HG03025 (cell line): ENCODE results near the gene ACACA.
"Not testable (repeated sequence)": the region's sequence is repeated elsewhere in the genome, so short reads cannot be mapped to it uniquely, and the experiment has no call there.

Experiments used
- ATAC-seq: cut with Tn5 transposase; IDR thresholded peaks from one replicate; pipeline ENCODE4 v1.9.1; 2021; ENCODE audit warnings: mild to moderate bottlenecking, moderate library complexity; ENCODE audit not compliant: unreplicated experiment, low FRiP score

The ACACA gene

GRCh38 chr17:37406635-37407461 is at the start of gene ACACA, which contains the start of gene TADA2A:
Gene ACACA (minus strand): TSS chr17:37406836. CDS start chr17:37406299, 537 bp downstream.
Gene TADA2A (plus strand): TSS chr17:37406886. CDS start chr17:37411366, 4,480 bp downstream.
- ATAC-seq, result peak; percentile 63

- no peak for ATAC-seq
Measured at GRCh38 chr17:37450112-37450511, 43.5 kb upstream of the ACACA start.

DNA sequence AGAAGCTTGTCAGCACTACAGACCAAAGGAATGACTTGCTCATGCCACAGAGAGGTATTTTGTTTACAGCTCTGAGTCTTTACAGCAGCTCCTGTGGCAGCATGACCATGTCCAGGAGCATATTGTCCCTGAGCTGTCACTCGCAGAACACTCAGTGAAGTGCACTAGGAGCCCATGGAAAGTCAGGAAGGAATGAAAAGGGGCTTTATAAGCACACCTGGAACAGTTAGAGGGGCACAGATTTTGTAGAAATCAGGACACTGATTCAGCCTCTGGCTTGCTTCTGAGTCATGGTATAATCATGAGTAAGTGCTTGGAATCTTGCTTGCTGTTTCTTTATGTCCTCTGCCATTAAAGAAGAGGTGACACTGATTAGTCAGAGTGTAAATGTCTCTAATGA is 41.0 kb upstream of the ACACA start:
- ATAC-seq, result no peak

- no peak for ATAC-seq
Measured at GRCh38 chr17:37446027-37446426, 39.4 kb upstream of the ACACA start.

DNA sequence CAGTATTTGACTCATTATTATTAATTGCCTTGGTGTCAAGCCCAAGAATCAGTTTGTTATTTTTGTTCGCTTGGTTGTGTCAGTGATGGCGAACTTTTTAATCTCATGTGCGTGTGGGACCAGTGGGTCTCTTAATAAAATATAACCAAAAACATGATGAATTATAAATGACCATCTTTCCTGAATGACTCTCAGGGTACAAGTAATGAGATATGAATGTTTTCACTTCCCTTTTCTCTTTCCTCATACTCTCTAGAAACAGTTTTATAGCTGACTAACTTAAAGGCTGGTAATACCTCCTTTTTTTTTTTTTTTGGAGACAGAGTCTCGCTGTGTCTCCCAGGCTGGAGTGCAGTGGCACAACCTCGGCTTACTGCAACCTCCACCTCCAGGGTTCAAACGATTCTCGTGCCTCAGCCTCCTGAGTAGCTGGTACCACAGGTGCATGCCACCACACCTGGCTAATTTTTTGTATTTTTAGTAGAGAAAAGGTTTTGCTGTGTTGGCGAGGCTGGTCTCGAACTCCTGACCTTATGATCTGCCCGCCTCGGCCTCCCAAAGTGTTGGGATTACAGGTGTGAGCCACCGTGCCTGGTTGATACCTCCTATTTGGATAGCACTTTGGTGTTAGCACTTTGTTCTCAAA is 34.9 kb upstream of the ACACA start:
- not testable (repeated sequence) for ATAC-seq

GRCh38 chr17:37440424-37440823 is 33.8 kb upstream of the ACACA start:
- ATAC-seq, result no peak

GRCh38 chr17:37438141-37438540 is 31.5 kb upstream of the ACACA start:
- no peak for ATAC-seq

GRCh38 chr17:37432671-37433070 is 26.0 kb upstream of the ACACA start:
- no peak for ATAC-seq

- ATAC-seq, result no peak
Measured at GRCh38 chr17:37430051-37430627, 23.5 kb upstream of the ACACA start.

- no peak for ATAC-seq
Measured at GRCh38 chr17:37429453-37429852, 22.8 kb upstream of the ACACA start.

DNA sequence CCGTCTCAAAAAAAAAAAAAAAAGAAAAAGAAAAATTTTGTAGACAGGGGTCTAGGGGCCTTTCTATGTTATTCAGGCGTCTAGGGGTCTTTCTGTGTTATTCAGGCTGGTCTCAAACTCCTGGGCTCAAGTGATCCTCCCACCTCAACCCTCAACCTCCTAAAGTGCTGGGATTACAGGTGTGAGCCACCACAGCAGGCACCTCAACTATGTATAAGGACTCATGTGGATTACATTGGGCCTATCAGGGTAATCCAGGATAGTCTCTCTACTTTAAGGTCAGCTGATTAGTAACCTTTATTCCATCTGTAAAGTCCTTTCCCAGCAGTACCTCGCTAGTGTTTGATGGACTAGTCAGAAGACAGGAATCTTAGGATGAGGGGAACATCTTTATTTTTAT is 22.4 kb upstream of the ACACA start:
- ATAC-seq, result no peak

GRCh38 chr17:37425268-37425667 is 18.6 kb upstream of the ACACA start:
- no peak for ATAC-seq

- no peak for ATAC-seq
Measured at GRCh38 chr17:37422971-37423625, 16.5 kb upstream of the ACACA start.

- ATAC-seq, result no peak
Measured at GRCh38 chr17:37417852-37418251, 11.2 kb upstream of the ACACA start.

DNA sequence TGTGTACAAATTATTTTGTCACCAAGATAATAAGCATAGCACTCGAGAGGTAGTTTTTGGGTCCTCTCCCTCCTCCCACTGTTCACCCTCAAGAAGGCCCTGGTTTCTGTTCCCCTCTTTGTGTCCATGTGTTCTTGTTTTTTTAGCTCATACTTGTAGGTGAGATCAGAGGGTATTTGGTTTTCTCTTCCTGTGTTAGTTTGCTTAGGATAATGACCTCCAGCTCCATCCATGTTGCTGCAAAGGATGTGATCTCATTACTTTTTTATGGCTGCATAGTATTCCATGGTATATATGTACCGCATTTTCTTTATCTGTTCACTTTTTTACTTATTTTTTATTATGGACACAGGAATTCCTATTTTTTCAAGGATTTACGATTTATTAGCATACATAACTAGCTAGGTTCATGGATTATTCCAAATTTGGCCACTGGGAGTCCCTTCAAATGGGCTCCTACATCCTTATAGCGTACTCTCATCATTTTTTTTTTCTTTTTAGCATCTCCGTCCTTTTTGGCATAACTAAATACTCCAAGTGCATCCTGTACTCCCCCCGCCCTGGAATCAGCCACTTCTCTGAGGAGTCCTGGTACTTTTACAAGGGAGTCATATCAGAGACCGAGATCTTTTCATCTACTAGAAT is 7.4 kb upstream of the ACACA start:
- ATAC-seq, result no peak

DNA sequence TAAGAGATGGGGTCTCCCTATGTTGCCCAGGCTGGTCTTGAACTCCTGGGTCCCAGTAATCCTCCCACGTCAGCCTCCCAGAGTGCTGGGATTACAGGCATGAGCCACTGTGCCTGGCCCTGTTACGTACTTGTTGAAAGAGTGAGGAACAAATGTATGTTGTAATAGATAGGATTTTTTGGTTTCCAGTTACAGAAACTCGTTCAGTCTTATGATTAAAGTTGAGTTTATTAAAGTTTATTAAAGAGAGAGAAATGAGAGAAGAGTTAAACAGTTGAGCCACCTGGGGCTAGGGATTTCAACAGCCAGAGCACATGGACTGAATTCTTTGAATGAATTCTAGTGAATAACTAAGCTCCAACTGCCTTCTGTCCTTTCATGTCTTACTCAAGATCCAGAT is 3.7 kb upstream of the ACACA start:
- ATAC-seq, result no peak

- not testable (repeated sequence) for ATAC-seq
Measured at GRCh38 chr17:37408145-37408479, 1.5 kb upstream of the ACACA start.

DNA sequence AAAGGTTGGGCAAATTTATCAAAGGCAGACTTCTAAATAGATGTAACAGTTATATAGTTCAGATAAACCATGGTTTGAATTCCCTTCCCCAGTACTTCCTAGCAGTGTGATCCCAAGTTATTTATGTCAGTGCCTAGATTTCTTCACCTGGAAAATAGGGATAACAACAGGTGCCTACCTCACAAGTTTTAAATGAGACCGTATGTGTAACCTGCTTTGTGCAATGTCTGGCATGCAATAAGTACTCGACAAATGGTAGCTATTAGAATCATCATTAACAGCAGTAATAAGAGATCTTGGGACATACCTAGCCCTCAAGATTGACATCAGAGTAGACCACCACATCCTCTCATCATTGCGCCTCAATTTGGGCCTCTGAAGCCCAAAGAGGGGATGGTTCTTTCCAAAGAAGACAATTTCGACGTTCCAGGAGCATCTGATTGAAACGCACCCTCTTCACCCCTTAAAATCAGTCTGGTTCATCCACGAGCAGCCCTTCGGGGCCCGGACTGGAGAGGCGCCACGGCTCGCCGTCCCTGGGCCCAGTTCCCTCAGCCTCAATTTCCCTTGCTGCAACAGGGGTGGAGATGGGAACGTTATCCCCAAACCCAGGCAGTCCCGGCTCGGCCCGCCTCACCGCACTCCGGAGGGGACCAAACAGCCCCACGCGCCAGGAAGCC is 541 bp downstream of the ACACA start:
- peak; percentile 31 for ATAC-seq

- not testable (repeated sequence) for ATAC-seq
Measured at GRCh38 chr17:37405522-37405921, 1.1 kb downstream of the ACACA start.

GRCh38 chr17:37400505-37400904 is 6.1 kb downstream of the ACACA start:
- ATAC-seq, result no peak
